WTC11 (cell line): ENCODE data around the gene TMEM178B. TPM values are rescaled to one million over a fixed set of nuclear protein-coding genes. Genes with fewer than 3 reads are reported as not detected.

Experiments used
- ATAC-seq: fragments of 200-7000 bp; cut with Tn5 transposase; 2 replicates; pipeline ENCODE4 v1.10.0; 2021; ENCODE audit warnings: mild to moderate bottlenecking, moderate library complexity
- CTCF ChIA-PET: fragments of 300-600 bp; sonication (Branson Sonifier 250); formaldehyde crosslinking; loops from one replicate; lab custom pipeline; 2021; ENCODE audit warnings: antibody characterized with exemption; lab: Charles Lee
- POLR2A ChIA-PET: fragments of 350-600 bp; sonication (Branson Sonifier 250); formaldehyde crosslinking; loops from one replicate; lab custom pipeline; 2021; ENCODE audit warnings: antibody characterized with exemption; lab: Charles Lee
- DNase-seq: peaks from one replicate; pipeline ENCODE4 v3.0.0; 2021; ENCODE audit warnings: low spot score
- H3K27ac Mint-ChIP-seq: 2 replicates; pipeline ENCODE4 v1.8.0; 2021; ENCODE audit warnings: mixed read lengths
- H3K27me3 Mint-ChIP-seq: 2 replicates; pipeline ENCODE4 v1.8.0; 2021; ENCODE audit warnings: low read depth, mild to moderate bottlenecking, moderate library complexity, mixed read lengths
- H3K36me3 Mint-ChIP-seq: 2 replicates; pipeline ENCODE4 v1.8.0; 2021; ENCODE audit warnings: mixed read lengths
- H3K4me1 Mint-ChIP-seq: 2 replicates; pipeline ENCODE4 v1.8.0; 2022; ENCODE audit warnings: mixed read lengths
- H3K4me3 Mint-ChIP-seq: 2 replicates; pipeline ENCODE4 v1.8.0; 2021; ENCODE audit warnings: mild to moderate bottlenecking, moderate library complexity, mixed read lengths
- H3K9me3 Mint-ChIP-seq: 2 replicates; pipeline ENCODE4 v1.8.0; 2021; ENCODE audit warnings: mixed read lengths
- AFF4 ChIP-seq: sonication (generic); formaldehyde crosslinking; IDR thresholded peaks from 2 replicates; pipeline ENCODE4 v1.8.1; 2023; ENCODE audit warnings: mild to moderate bottlenecking, missing genetic modification reagents, borderline replicate concordance
- AR ChIP-seq: fragments of 250-450 bp; sonication (Bioruptor Pico); IDR thresholded peaks from 2 replicates; pipeline ENCODE4 v1.9.0; 2021; ENCODE audit warnings: mild to moderate bottlenecking
- CBFB ChIP-seq: sonication (generic); formaldehyde crosslinking; IDR thresholded peaks from 2 replicates; pipeline ENCODE4 v1.8.1; 2022; ENCODE audit warnings: mild to moderate bottlenecking, low read depth, missing genetic modification reagents
- CDX4 ChIP-seq: fragments of 250-450 bp; sonication (Bioruptor Pico); IDR thresholded peaks from 2 replicates; pipeline ENCODE4 v1.9.0; 2021; ENCODE audit warnings: moderate library complexity, mild to moderate bottlenecking, inconsistent platforms, borderline replicate concordance
- E2F5 ChIP-seq: sonication (generic); formaldehyde crosslinking; IDR thresholded peaks from 2 replicates; pipeline ENCODE4 v1.8.1; 2022; ENCODE audit warnings: mild to moderate bottlenecking, moderate library complexity, missing genetic modification reagents
- FOXK1 ChIP-seq: sonication (generic); formaldehyde crosslinking; IDR thresholded peaks from 2 replicates; pipeline ENCODE4 v1.8.0; 2022; ENCODE audit warnings: mild to moderate bottlenecking, moderate library complexity, missing genetic modification reagents
- HMGA2 ChIP-seq: fragments of 250-450 bp; sonication (Bioruptor Pico); IDR thresholded peaks from 2 replicates; pipeline ENCODE4 v1.4.0; 2021; ENCODE audit warnings: mild to moderate bottlenecking, moderate library complexity
- HMGXB4 ChIP-seq: sonication (generic); formaldehyde crosslinking; IDR thresholded peaks from 2 replicates; pipeline ENCODE4 v1.8.1; 2023; ENCODE audit warnings: mild to moderate bottlenecking, moderate library complexity, missing genetic modification reagents
- KAT7 ChIP-seq: sonication (generic); formaldehyde crosslinking; IDR thresholded peaks from 2 replicates; pipeline ENCODE4 v1.8.1; 2023; ENCODE audit warnings: missing genetic modification reagents, mild to moderate bottlenecking, borderline replicate concordance
- MLX ChIP-seq: sonication (generic); formaldehyde crosslinking; IDR thresholded peaks from 2 replicates; pipeline ENCODE4 v1.8.1; 2023; ENCODE audit warnings: mild to moderate bottlenecking, missing genetic modification reagents, moderate library complexity
- MYBL2 ChIP-seq: sonication (generic); formaldehyde crosslinking; IDR thresholded peaks from 2 replicates; pipeline ENCODE4 v1.8.1; 2023; ENCODE audit warnings: mild to moderate bottlenecking, moderate library complexity, missing genetic modification reagents
- NFATC4 ChIP-seq: fragments of 250-450 bp; sonication (Bioruptor Pico); IDR thresholded peaks from 2 replicates; pipeline ENCODE4 v1.9.0; 2021; ENCODE audit warnings: mild to moderate bottlenecking
- NR2C2 ChIP-seq: sonication (generic); formaldehyde crosslinking; IDR thresholded peaks from 2 replicates; pipeline ENCODE4 v1.8.0; 2022; ENCODE audit warnings: mild to moderate bottlenecking, missing genetic modification reagents
- PREB ChIP-seq: sonication (generic); formaldehyde crosslinking; IDR thresholded peaks from 2 replicates; pipeline ENCODE4 v1.8.1; 2022; ENCODE audit warnings: mild to moderate bottlenecking, missing genetic modification reagents, moderate library complexity, borderline replicate concordance
- USF2 ChIP-seq: sonication (generic); formaldehyde crosslinking; IDR thresholded peaks from 2 replicates; pipeline ENCODE4 v1.8.1; 2023; ENCODE audit warnings: mild to moderate bottlenecking, missing genetic modification reagents, moderate library complexity
- ZBTB21 ChIP-seq: sonication (generic); formaldehyde crosslinking; IDR thresholded peaks from 2 replicates; pipeline ENCODE4 v1.8.1; 2023; ENCODE audit warnings: mild to moderate bottlenecking, missing genetic modification reagents, borderline replicate concordance
- ZBTB43 ChIP-seq: sonication (generic); formaldehyde crosslinking; IDR thresholded peaks from 2 replicates; pipeline ENCODE4 v1.8.1; 2023; ENCODE audit warnings: mild to moderate bottlenecking, missing genetic modification reagents
- ZNF121 ChIP-seq: sonication (generic); formaldehyde crosslinking; IDR thresholded peaks from 2 replicates; pipeline ENCODE4 v1.8.0; 2023; ENCODE audit warnings: missing genetic modification reagents
- ZNF219 ChIP-seq: sonication (generic); formaldehyde crosslinking; IDR thresholded peaks from 2 replicates; pipeline ENCODE4 v1.8.0; 2023; ENCODE audit warnings: missing genetic modification reagents, mild to moderate bottlenecking, borderline replicate concordance
- total RNA-seq: library from RNA; stranded (reverse); gene quantifications from 3 replicates; pipeline ENCODE4 v1.2.3, GENCODE V29; 2021

Gene TMEM178B
- total RNA-seq, 1 experiment from 2014 or later: 20.4 TPM

- no peaks in the 10 kb centered on the region for H3K9me3 Mint-ChIP-seq
- CTCF ChIA-PET: no interaction called here
- ATAC-seq: no peak
- no peak overlapping the region for H3K27ac Mint-ChIP-seq
- no peaks in the 10 kb centered on the region for H3K27me3 Mint-ChIP-seq
- POLR2A ChIA-PET: no interaction called here
- peaks cover 32% of the 10 kb centered on the region for H3K4me1 Mint-ChIP-seq
- TF ChIP-seq MLX (CRISPR knock-in tag): no peak
- TF ChIP-seq CBFB (CRISPR knock-in tag): no peak
- TF ChIP-seq AFF4: no peak
- no peak for TF ChIP-seq HMGXB4 (CRISPR knock-in tag)
- no peak for TF ChIP-seq ZNF121 (CRISPR knock-in tag)
- no peak for TF ChIP-seq CDX4 (CRISPR knock-in tag)
- no peak for TF ChIP-seq E2F5 (CRISPR knock-in tag)
- TF ChIP-seq NFATC4 (CRISPR knock-in tag): no peak
- no peak for TF ChIP-seq KAT7 (CRISPR knock-in tag)
- no peak for TF ChIP-seq FOXK1 (CRISPR knock-in tag)
- TF ChIP-seq AR (CRISPR knock-in tag): no peak
- no peak for TF ChIP-seq ZBTB43
- TF ChIP-seq USF2 (CRISPR knock-in tag): no peak
- no peak for TF ChIP-seq HMGA2 (CRISPR knock-in tag)
- no peak for TF ChIP-seq ZNF219
- no peak for TF ChIP-seq PREB (CRISPR knock-in tag)
- no peak for TF ChIP-seq MYBL2
- TF ChIP-seq ZBTB21 (CRISPR knock-in tag): no peak
- TF ChIP-seq NR2C2 (CRISPR knock-in tag): no peak
- DNase-seq: no peak
- H3K4me3 Mint-ChIP-seq: no peak overlapping the region
- H3K36me3 Mint-ChIP-seq: no peaks in the 10 kb centered on the region
Measured at GRCh38 chr7:141102436-141102835, 28.6 kb downstream of the TMEM178B start.
